ENCODE measurements around the gene RPN1. TPM values are rescaled to one million over a fixed set of nuclear protein-coding genes. Genes with fewer than 3 reads are reported as not detected.
A peak's percentile ranks its signal among the peaks of the same experiment; 100 is the strongest.

The RPN1 gene
- total and polyA plus RNA-seq, 2 of the 8 experiments (the other 6 are each of a cell fraction or from before 2014, with no cell fraction given) = 165 to 211 TPM

DNA sequence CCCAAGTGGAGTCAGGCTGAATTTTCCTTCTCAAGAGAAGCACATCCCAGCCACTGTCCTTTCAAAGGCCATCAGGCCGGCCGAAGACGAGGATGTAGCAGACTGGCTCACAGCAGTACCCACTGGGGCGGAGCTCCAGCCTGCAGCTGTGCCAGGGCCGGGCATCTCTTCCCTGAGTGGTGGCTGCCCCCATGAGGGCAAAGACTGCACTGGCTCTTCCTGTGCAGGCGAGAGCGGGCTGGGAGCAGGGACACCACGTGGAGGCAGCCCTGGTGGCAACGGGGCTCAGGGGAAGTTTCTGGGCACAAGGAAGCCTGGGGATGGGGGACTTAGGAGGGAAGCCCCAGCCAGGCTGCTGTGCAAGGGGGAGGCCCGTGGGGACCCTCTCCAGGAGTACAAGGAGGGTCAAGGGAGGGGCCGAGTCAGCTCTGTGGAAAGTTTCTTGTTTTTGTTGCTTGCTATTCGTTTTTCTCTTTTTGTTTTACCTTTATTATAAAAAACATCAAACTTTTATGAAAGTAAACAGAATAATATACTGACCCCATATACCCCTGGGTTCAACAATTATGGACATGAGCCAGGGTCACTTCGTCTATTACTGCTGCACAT lies 66.1 kb downstream of the RPN1 start (continued):
- TF ChIP-seq SP1 (IDR thresholded peaks at IDR 0.05; ENCODE audit: low read depth, low read length) (no peak), KDM5A (IDR thresholded peaks at IDR 0.05; ENCODE audit: low read length) (no peak), CTBP2 (IDR thresholded peaks at IDR 0.05; ENCODE audit: borderline replicate concordance, insufficient read depth, insufficient read length, low read length) (peak; percentile 52), RAD21 (IDR thresholded peaks at IDR 0.05 in 1 of 2, conservative IDR thresholded peaks at IDR 0.05 in 1 of 2; ENCODE audit: low read depth in 2 of 2, low read length in 2 of 2) (peak; percentile 98 to 100), CBX5 (IDR thresholded peaks at IDR 0.05; ENCODE audit: low read depth, low read length) (no peak), SIRT6 (IDR thresholded peaks at IDR 0.05; ENCODE audit: low read length) (no peak), CREB1 (IDR thresholded peaks at IDR 0.05) (no peak), CEBPB (IDR thresholded peaks at IDR 0.05; ENCODE audit: low read depth, low read length) (no peak), SRF (IDR thresholded peaks at IDR 0.05; ENCODE audit: low read depth, low read length) (no peak), ZNF274 (IDR thresholded peaks at IDR 0.05; ENCODE audit: borderline replicate concordance, extremely low read depth, low read length) (no peak), EP300 (IDR thresholded peaks at IDR 0.05; ENCODE audit: borderline replicate concordance in 1 of 2, low read depth in 2 of 2, low read length in 2 of 2) (0 out of 3 replicates have a peak, but pooled peaks of 1 of the 2 experiments have one; percentile 7), SP4 (IDR thresholded peaks at IDR 0.05; ENCODE audit: low read length) (no peak), RBBP5 (IDR thresholded peaks at IDR 0.05; ENCODE audit: borderline replicate concordance, low read depth, low read length) (no peak)
